Measurements from ENCODE around the gene TPD52L1. TPM values are rescaled to one million over a fixed set of nuclear protein-coding genes. Genes with fewer than 3 reads are reported as not detected.

Gene TPD52L1
- total RNA-seq, 1 experiment from 2014 or later, result 12.4 TPM

DNA sequence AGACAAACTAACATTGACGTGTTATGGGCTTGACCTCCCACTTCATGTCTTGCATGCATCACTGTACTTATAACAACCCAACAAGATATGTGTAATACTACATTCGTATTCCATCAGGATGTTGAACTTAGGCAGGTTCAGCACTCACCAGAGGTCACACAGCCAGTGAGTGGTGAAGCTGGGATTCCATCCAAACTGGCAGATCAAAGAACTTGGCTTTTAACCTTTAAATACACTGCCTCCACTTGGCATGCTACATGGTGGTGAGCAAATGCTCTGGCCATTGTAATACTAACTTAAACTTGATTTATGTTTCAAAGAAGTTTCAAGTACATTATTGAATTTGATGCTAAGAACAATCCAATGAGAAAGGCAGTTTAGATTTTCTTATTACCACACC is 158.9 kb downstream of the TPD52L1 start:
- H3K27ac Mint-ChIP-seq, result no peak overlapping the region
- no peak overlapping the region for H3K4me3 Mint-ChIP-seq
- H3K36me3 Mint-ChIP-seq, result no peaks in the 10 kb centered on the region
- POLR2A ChIA-PET, result interaction anchor here (0.7 kb wide), 1 partner anchor 433 kb away, joined by 7 read pairs; no protein-coding TSS in a partner anchor
- TF ChIP-seq TP53 (CRISPR knock-in tag; IDR thresholded peaks at IDR 0.05) (no peak), ZNF121 (CRISPR knock-in tag; IDR thresholded peaks at IDR 0.05) (no peak), ZNF396 (CRISPR knock-in tag; IDR thresholded peaks at IDR 0.05; ENCODE audit: borderline replicate concordance) (no peak)
- TF ChIP-seq, protein P1, sequence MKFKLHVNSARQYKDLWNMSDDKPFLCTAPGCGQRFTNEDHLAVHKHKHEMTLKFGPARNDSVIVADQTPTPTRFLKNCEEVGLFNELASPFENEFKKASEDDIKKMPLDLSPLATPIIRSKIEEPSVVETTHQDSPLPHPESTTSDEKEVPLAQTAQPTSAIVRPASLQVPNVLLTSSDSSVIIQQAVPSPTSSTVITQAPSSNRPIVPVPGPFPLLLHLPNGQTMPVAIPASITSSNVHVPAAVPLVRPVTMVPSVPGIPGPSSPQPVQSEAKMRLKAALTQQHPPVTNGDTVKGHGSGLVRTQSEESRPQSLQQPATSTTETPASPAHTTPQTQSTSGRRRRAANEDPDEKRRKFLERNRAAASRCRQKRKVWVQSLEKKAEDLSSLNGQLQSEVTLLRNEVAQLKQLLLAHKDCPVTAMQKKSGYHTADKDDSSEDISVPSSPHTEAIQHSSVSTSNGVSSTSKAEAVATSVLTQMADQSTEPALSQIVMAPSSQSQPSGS (CRISPR knock-in tag; IDR thresholded peaks at IDR 0.05; ENCODE audit: borderline replicate concordance, low read depth), result no peak
- TF ChIP-seq, protein P2, sequence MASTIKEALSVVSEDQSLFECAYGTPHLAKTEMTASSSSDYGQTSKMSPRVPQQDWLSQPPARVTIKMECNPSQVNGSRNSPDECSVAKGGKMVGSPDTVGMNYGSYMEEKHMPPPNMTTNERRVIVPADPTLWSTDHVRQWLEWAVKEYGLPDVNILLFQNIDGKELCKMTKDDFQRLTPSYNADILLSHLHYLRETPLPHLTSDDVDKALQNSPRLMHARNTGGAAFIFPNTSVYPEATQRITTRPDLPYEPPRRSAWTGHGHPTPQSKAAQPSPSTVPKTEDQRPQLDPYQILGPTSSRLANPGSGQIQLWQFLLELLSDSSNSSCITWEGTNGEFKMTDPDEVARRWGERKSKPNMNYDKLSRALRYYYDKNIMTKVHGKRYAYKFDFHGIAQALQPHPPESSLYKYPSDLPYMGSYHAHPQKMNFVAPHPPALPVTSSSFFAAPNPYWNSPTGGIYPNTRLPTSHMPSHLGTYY (CRISPR knock-in tag; IDR thresholded peaks at IDR 0.05), result no peak
- no peaks in the 10 kb centered on the region for H3K9me3 Mint-ChIP-seq
- H3K27me3 Mint-ChIP-seq (ENCODE audit: low read depth), result no peaks in the 10 kb centered on the region
- CTCF ChIA-PET, result interaction anchor here (0.7 to 3.7 kb wide), 9 partner anchors 11 to 644 kb away, joined by 3 to 21 read pairs (median 4); partner anchors contain the start of genes HDDC2 and HINT3
- DNase-seq (ENCODE audit: low spot score) (no peak), ATAC-seq (no peak)
- H3K4me1 Mint-ChIP-seq, result peaks cover 12% of the 10 kb centered on the region

DNA sequence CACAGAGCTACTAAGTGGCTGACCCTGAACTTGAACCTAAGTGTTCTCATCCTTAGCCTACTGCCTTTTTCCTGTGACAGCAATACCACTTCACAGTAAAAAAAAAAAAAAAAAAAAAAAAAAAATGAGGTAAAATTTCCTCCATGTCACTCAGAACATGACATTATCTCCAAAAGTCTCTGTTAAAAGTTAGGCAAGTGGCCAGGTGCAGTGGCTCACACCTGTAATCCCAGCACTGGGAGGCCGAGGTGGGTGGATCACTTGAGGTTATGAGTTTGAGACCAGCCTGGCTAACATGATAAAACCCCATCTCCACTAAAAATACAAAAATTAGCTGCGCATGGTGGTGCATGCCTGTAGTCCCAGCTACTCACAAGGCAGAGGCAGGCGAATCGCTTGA is 159.4 kb downstream of the TPD52L1 start:
- ChIA-PET CTCF (interaction anchor here (0.7 to 3.7 kb wide), 11 partner anchors 10 to 640 kb away, joined by 3 to 21 read pairs (median 5); partner anchors contain the start of genes HDDC2, NCOA7 and TPD52L1), POLR2A (interaction anchor here (0.7 kb wide), 1 partner anchor 432 kb away, joined by 7 read pairs; no protein-coding TSS in a partner anchor)
- TF ChIP-seq ZNF423 (CRISPR knock-in tag; IDR thresholded peaks at IDR 0.05) (no peak), CREM (CRISPR knock-in tag; IDR thresholded peaks at IDR 0.05) (no peak), ZNF232 (CRISPR knock-in tag; IDR thresholded peaks at IDR 0.05) (no peak), PRRX2 (CRISPR knock-in tag; IDR thresholded peaks at IDR 0.05) (no peak), NR3C1 (CRISPR knock-in tag; conservative IDR thresholded peaks at IDR 0.05; ENCODE audit: low read depth) (no peak), ETV6 (CRISPR knock-in tag; IDR thresholded peaks at IDR 0.05) (no peak), MYBL2 (CRISPR knock-in tag; IDR thresholded peaks at IDR 0.05) (no peak), ZNF671 (CRISPR knock-in tag; IDR thresholded peaks at IDR 0.05) (no peak), ZNF263 (CRISPR knock-in tag; IDR thresholded peaks at IDR 0.05; ENCODE audit: low read depth) (no peak), NFATC4 (CRISPR knock-in tag; IDR thresholded peaks at IDR 0.05) (no peak)
- TF ChIP-seq, protein P3, sequence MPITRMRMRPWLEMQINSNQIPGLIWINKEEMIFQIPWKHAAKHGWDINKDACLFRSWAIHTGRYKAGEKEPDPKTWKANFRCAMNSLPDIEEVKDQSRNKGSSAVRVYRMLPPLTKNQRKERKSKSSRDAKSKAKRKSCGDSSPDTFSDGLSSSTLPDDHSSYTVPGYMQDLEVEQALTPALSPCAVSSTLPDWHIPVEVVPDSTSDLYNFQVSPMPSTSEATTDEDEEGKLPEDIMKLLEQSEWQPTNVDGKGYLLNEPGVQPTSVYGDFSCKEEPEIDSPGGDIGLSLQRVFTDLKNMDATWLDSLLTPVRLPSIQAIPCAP (CRISPR knock-in tag; IDR thresholded peaks at IDR 0.05), result no peak
- TF ChIP-seq, protein P4, sequence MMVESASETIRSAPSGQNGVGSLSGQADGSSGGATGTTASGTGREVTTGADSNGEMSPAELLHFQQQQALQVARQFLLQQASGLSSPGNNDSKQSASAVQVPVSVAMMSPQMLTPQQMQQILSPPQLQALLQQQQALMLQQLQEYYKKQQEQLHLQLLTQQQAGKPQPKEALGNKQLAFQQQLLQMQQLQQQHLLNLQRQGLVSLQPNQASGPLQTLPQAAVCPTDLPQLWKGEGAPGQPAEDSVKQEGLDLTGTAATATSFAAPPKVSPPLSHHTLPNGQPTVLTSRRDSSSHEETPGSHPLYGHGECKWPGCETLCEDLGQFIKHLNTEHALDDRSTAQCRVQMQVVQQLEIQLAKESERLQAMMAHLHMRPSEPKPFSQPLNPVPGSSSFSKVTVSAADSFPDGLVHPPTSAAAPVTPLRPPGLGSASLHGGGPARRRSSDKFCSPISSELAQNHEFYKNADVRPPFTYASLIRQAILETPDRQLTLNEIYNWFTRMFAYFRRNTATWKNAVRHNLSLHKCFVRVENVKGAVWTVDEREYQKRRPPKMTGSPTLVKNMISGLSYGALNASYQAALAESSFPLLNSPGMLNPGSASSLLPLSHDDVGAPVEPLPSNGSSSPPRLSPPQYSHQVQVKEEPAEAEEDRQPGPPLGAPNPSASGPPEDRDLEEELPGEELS (CRISPR knock-in tag; IDR thresholded peaks at IDR 0.05), result no peak
- TF ChIP-seq, protein P1 (CRISPR knock-in tag; IDR thresholded peaks at IDR 0.05; ENCODE audit: borderline replicate concordance, low read depth), result no peak
- TF ChIP-seq, protein P5, sequence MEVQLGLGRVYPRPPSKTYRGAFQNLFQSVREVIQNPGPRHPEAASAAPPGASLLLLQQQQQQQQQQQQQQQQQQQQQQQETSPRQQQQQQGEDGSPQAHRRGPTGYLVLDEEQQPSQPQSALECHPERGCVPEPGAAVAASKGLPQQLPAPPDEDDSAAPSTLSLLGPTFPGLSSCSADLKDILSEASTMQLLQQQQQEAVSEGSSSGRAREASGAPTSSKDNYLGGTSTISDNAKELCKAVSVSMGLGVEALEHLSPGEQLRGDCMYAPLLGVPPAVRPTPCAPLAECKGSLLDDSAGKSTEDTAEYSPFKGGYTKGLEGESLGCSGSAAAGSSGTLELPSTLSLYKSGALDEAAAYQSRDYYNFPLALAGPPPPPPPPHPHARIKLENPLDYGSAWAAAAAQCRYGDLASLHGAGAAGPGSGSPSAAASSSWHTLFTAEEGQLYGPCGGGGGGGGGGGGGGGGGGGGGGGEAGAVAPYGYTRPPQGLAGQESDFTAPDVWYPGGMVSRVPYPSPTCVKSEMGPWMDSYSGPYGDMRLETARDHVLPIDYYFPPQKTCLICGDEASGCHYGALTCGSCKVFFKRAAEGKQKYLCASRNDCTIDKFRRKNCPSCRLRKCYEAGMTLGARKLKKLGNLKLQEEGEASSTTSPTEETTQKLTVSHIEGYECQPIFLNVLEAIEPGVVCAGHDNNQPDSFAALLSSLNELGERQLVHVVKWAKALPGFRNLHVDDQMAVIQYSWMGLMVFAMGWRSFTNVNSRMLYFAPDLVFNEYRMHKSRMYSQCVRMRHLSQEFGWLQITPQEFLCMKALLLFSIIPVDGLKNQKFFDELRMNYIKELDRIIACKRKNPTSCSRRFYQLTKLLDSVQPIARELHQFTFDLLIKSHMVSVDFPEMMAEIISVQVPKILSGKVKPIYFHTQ (CRISPR knock-in tag; IDR thresholded peaks at IDR 0.05), result no peak
- TF ChIP-seq, protein P6, sequence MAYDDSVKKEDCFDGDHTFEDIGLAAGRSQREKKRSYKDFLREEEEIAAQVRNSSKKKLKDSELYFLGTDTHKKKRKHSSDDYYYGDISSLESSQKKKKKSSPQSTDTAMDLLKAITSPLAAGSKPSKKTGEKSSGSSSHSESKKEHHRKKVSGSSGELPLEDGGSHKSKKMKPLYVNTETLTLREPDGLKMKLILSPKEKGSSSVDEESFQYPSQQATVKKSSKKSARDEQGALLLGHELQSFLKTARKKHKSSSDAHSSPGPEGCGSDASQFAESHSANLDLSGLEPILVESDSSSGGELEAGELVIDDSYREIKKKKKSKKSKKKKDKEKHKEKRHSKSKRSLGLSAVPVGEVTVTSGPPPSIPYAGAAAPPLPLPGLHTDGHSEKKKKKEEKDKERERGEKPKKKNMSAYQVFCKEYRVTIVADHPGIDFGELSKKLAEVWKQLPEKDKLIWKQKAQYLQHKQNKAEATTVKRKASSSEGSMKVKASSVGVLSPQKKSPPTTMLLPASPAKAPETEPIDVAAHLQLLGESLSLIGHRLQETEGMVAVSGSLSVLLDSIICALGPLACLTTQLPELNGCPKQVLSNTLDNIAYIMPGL (CRISPR knock-in tag; IDR thresholded peaks at IDR 0.05), result no peak
- TF ChIP-seq, protein P7, sequence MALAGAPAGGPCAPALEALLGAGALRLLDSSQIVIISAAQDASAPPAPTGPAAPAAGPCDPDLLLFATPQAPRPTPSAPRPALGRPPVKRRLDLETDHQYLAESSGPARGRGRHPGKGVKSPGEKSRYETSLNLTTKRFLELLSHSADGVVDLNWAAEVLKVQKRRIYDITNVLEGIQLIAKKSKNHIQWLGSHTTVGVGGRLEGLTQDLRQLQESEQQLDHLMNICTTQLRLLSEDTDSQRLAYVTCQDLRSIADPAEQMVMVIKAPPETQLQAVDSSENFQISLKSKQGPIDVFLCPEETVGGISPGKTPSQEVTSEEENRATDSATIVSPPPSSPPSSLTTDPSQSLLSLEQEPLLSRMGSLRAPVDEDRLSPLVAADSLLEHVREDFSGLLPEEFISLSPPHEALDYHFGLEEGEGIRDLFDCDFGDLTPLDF (CRISPR knock-in tag; IDR thresholded peaks at IDR 0.05), result no peak
- Mint-ChIP-seq H3K9me3 (no peaks in the 10 kb centered on the region), H3K36me3 (no peaks in the 10 kb centered on the region), H3K4me1 (peaks cover 12% of the 10 kb centered on the region), H3K4me3 (no peak overlapping the region), H3K27ac (no peak overlapping the region), H3K27me3 (ENCODE audit: low read depth) (no peaks in the 10 kb centered on the region)
- no peak for DNase-seq (ENCODE audit: low spot score)
- no peak for ATAC-seq

Measured in WTC11 (cell line).